GM23338 (cell line): ENCODE results near the gene ACO2. TPM values are rescaled to one million over a fixed set of nuclear protein-coding genes. Genes with fewer than 3 reads are reported as not detected.

Experiments used
- ATAC-seq: fragments of 200-7000 bp; cut with Tn5 transposase; 3 replicates; pipeline ENCODE4 v1.9.1; 2020
- DNase-seq: peaks from one replicate; pipeline ENCODE4 v3.0.0-alpha.2; 2015; ENCODE audit warnings: low spot score
- H2AFZ ChIP-seq: fragments of 200-600 bp; sonication (generic); 2 replicates; pipeline ENCODE4 v1.8.0; 2016; ENCODE audit warnings: antibody characterized with exemption, mild to moderate bottlenecking, moderate library complexity
- H3F3A ChIP-seq: fragments of 200-600 bp; sonication (generic); replicated peaks from 2 replicates; pipeline ENCODE4 v1.8.0; 2017; ENCODE audit warnings: antibody characterized with exemption, mixed run types, low read depth
- H3K27ac ChIP-seq: fragments of 200-600 bp; sonication (generic); 2 replicates; pipeline ENCODE4 v1.6.1; 2016; ENCODE audit warnings: low read depth
- H3K27me3 ChIP-seq: fragments of 200-600 bp; sonication (generic); 2 replicates; pipeline ENCODE4 v1.8.0; 2016; ENCODE audit warnings: mild to moderate bottlenecking, mixed run types, moderate library complexity; ENCODE audit not compliant: insufficient read depth
- H3K36me3 ChIP-seq: fragments of 200-600 bp; sonication (generic); 2 replicates; pipeline ENCODE4 v1.8.0; 2016; ENCODE audit warnings: mild to moderate bottlenecking; ENCODE audit not compliant: insufficient read depth
- H3K4me1 ChIP-seq: fragments of 200-600 bp; sonication (generic); 2 replicates; pipeline ENCODE4 v1.8.0; 2016; ENCODE audit warnings: mild to moderate bottlenecking, moderate library complexity; ENCODE audit not compliant: insufficient read depth
- H3K4me2 ChIP-seq: fragments of 200-600 bp; sonication (generic); 2 replicates; pipeline ENCODE4 v1.7.1; 2017; ENCODE audit warnings: mixed run types
- H3K4me3 ChIP-seq: fragments of 200-600 bp; sonication (generic); 2 replicates; pipeline ENCODE4 v1.6.1; 2016; ENCODE audit warnings: mixed run types
- H3K79me2 ChIP-seq: fragments of 200-600 bp; sonication (generic); replicated peaks from 2 replicates; pipeline ENCODE4 v1.8.0; 2017; ENCODE audit warnings: mild to moderate bottlenecking; ENCODE audit not compliant: insufficient read depth
- H3K9me2 ChIP-seq: fragments of 200-600 bp; sonication (generic); 2 replicates; pipeline ENCODE4 v1.8.0; 2017; ENCODE audit not compliant: insufficient read depth
- H4K20me1 ChIP-seq: fragments of 200-600 bp; sonication (generic); replicated peaks from 2 replicates; pipeline ENCODE4 v1.8.0; 2017; ENCODE audit warnings: mild to moderate bottlenecking; ENCODE audit not compliant: insufficient read depth
- H3K27ac Mint-ChIP-seq: 2 replicates; pipeline ENCODE4 v1.8.0; 2020; ENCODE audit warnings: inconsistent platforms, mild to moderate bottlenecking, moderate library complexity, mixed read lengths
- H3K27me3 Mint-ChIP-seq: 3 replicates; pipeline ENCODE4 v1.8.0; 2022; ENCODE audit warnings: low read depth, mild to moderate bottlenecking, moderate library complexity, mixed read lengths, inconsistent platforms; ENCODE audit not compliant: insufficient read depth, poor library complexity
- H3K36me3 Mint-ChIP-seq: 3 replicates; pipeline ENCODE4 v1.8.0; 2021; ENCODE audit warnings: low read depth, mild to moderate bottlenecking, inconsistent platforms, moderate library complexity, mixed read lengths
- H3K4me1 Mint-ChIP-seq: 3 replicates; pipeline ENCODE4 v1.8.0; 2020; ENCODE audit warnings: mild to moderate bottlenecking, inconsistent platforms, mixed read lengths
- H3K4me3 Mint-ChIP-seq: 3 replicates; pipeline ENCODE4 v1.8.0; 2021; ENCODE audit warnings: moderate library complexity, mild to moderate bottlenecking, inconsistent platforms, mixed read lengths
- H3K9me3 Mint-ChIP-seq: 3 replicates; pipeline ENCODE4 v1.8.0; 2020; ENCODE audit warnings: moderate library complexity, mild to moderate bottlenecking, inconsistent platforms, mixed read lengths
- CTCF ChIP-seq, 2 experiments: fragments of 200-600 bp in 1 of 2; sonication (generic) in 1 of 2; conservative IDR thresholded peaks; 2 replicates each; pipeline versions ENCODE4 v1.5.1 to v1.6.1; 2016 to 2017; ENCODE audit warnings: antibody characterized with exemption in 2 of 2, low read depth in 2 of 2, mild to moderate bottlenecking in 2 of 2, moderate library complexity in 1 of 2
- EZH2 ChIP-seq: fragments of 200-600 bp; sonication (generic); IDR thresholded peaks from one replicate; pipeline ENCODE4 v1.8.0; 2017; ENCODE audit warnings: antibody characterized with exemption, mild to moderate bottlenecking, low read depth; ENCODE audit not compliant: unreplicated experiment
- EZH2phosphoT487 ChIP-seq: fragments of 200-600 bp; sonication (generic); IDR thresholded peaks from one replicate; pipeline ENCODE4 v1.8.1; 2018; ENCODE audit warnings: antibody characterized with exemption; ENCODE audit not compliant: unreplicated experiment
- POLR2AphosphoS5 ChIP-seq: IDR thresholded peaks from 2 replicates; pipeline ENCODE4 v1.6.1; 2016; ENCODE audit warnings: antibody characterized with exemption, low read depth
- REST ChIP-seq: IDR thresholded peaks from one replicate; pipeline ENCODE4 v1.6.1; 2018; ENCODE audit warnings: antibody characterized with exemption; ENCODE audit not compliant: unreplicated experiment
- ZNF331 ChIP-seq: fragments of 250-450 bp; sonication (Bioruptor Pico); IDR thresholded peaks from 2 replicates; pipeline ENCODE4 v1.5.0; 2020; ENCODE audit warnings: low read depth, mild to moderate bottlenecking, moderate library complexity
- polyA plus RNA-seq: library from polyadenylated mRNA; unstranded; fragments of >200 nt; fragmentation: Nextera tagmentation; extraction: Ambion mirVana; gene quantifications from 2 replicates; pipeline ENCODE4 v1.2.1, GENCODE V29; 2016
- total RNA-seq: library from RNA; depleted of rRNA; stranded (reverse); fragments of >200 nt; shearing (Covaris generic); gene quantifications from 2 replicates; pipeline ENCODE4 v1.2.3, GENCODE V29; 2014

ACO2 gene
- total and polyA plus RNA-seq, 2 experiments from 2014 or later, result 36.2 to 79.7 TPM

GRCh38 chr22:41532908-41533825, 64.2 kb downstream of the ACO2 start:
- DNase-seq, result peak; percentile 89
- H2AFZ ChIP-seq, result no peak overlapping the region

More at GRCh38 chr22:41532908-41533825, 64.2 kb downstream of the ACO2 start:
- peaks cover 59% of the 10 kb centered on the region for H3K36me3 Mint-ChIP-seq
- H3K4me3 Mint-ChIP-seq, result no peak overlapping the region
- H3K27ac Mint-ChIP-seq, result 0 out of 2 replicates have a peak overlapping the region, but pooled peaks have one; percentile 65
- peaks cover 12% of the 10 kb centered on the region for H3K27me3 Mint-ChIP-seq
- TF ChIP-seq ZNF331 (CRISPR knock-in tag) (no peak), POLR2AphosphoS5 (no peak), REST (no peak), EZH2phosphoT487 (no peak), CTCF (conservative IDR thresholded peaks at IDR 0.05; ENCODE audit: low read depth in 2 of 2) (peak; percentile 75 to 90), EZH2 (no peak)
- ATAC-seq, result peak; percentile 82
- H3K4me1 Mint-ChIP-seq, result peaks cover 13% of the 10 kb centered on the region
- H4K20me1 ChIP-seq, result peaks cover 12% of the 10 kb centered on the region
- peaks cover 9% of the 10 kb centered on the region; the same call in 1 of the 2 replicates for H3F3A ChIP-seq
- H3K4me3 ChIP-seq, result no peak overlapping the region
- peaks cover 3% of the 10 kb centered on the region; the same call in 1 of the 2 replicates for H3K4me1 ChIP-seq
- peaks cover 19% of the 10 kb centered on the region; the same call in 1 of the 2 replicates for H3K36me3 ChIP-seq
- H3K27ac ChIP-seq, result no peak overlapping the region
- H3K27me3 ChIP-seq, result no peaks in the 10 kb centered on the region
- no peaks in the 10 kb centered on the region for H3K9me3 Mint-ChIP-seq
- no peaks in the 10 kb centered on the region for H3K9me2 ChIP-seq
- H3K79me2 ChIP-seq, result peaks cover 4% of the 10 kb centered on the region; the same call in 1 of the 2 replicates
- no peak overlapping the region for H3K4me2 ChIP-seq
